Stimulated activated CD8-positive, alpha-beta memory T cell treated with anti-CD3 and anti-CD28 coated beads, Interleukin-7, amount 100 ng/mL, for 24 hours (primary cell): ENCODE data around the gene NCOA7.
"Not testable (repeated sequence)": the region's sequence is repeated elsewhere in the genome, so short reads cannot be mapped to it uniquely, and the experiment has no call there.

Experiments used
- DNase-seq: peaks from one replicate; pipeline ENCODE4 v3.0.0-alpha.2; 2020; ENCODE audit warnings: low read depth

The NCOA7 gene

DNA sequence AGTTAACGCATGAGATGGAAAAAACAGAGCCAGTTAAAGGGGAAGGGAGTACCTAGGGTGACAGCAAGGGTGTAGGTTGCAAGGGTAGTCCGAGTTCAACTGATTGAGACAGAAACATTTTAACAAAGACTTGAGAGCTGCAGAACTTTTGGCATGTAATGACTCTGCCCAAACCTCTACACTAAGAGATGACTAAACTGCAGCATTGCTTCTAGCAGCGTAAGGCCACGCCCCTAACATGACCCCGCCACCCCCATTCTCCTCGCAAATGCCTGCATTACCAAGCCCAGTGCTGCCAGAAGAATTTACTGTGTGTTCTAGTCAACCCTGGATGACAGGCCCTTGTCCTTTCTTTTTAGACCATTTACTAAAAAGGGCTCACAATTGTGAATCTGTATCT, 159.5 kb downstream of the NCOA7 start:
- DNase-seq, result no peak

GRCh38 chr6:125950716-125951115, 160.0 kb downstream of the NCOA7 start:
- not testable (repeated sequence) for DNase-seq

- DNase-seq, result no peak
Observed at GRCh38 chr6:125951323-125951722, 160.6 kb downstream of the NCOA7 start.

GRCh38 chr6:125952764-125953501, 162.2 kb downstream of the NCOA7 start:
- no peak for DNase-seq

DNA sequence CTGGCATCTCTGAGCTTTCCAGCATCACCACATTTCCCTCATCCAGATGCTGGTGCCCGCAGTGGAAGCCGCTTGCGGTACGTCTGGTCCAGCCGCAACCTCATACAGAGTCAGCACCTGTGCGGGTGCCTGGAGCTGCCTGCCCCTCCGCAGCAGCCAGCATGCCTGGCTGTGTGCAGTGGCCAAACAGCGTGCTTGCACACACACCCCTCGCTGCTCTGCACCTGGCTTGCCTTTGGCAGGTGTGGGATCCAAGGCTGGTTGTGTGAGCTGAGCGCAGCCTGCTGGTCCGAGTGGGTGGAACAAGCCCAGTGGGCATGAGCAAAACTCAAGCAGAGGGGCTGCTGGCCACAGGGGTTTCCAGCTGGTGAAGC, 162.7 kb downstream of the NCOA7 start:
- no peak for DNase-seq

DNA sequence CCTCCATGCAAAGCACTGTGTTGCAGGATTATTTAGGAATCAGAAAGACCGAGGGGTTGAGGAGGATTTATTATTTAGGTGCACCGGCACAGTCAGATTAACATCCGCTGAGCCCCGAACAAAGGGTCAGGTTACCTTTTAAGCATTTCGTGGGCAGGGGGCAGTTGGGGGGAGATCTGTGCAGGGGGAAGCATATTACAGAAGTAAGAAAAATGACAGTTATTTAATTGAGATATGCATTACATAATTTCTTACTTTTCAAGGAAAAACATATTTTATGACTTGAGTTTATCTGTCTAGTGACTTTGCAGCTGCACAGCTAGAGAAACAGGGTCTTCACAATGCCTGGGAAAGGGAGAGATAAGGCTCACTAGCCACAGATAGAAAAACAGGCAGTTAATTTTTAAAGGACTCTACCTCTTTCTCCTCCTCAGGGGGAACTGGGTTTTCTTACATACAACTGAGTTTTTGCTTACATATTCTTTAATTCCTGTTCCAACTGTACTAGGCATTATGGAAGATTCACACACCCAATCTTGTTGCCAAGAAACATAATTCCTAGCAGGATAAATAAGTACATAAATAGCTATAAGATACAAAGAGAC, 164.1 kb downstream of the NCOA7 start:
- no peak for DNase-seq

- no peak for DNase-seq
Observed at GRCh38 chr6:125955973-125956372, 165.2 kb downstream of the NCOA7 start.

DNA sequence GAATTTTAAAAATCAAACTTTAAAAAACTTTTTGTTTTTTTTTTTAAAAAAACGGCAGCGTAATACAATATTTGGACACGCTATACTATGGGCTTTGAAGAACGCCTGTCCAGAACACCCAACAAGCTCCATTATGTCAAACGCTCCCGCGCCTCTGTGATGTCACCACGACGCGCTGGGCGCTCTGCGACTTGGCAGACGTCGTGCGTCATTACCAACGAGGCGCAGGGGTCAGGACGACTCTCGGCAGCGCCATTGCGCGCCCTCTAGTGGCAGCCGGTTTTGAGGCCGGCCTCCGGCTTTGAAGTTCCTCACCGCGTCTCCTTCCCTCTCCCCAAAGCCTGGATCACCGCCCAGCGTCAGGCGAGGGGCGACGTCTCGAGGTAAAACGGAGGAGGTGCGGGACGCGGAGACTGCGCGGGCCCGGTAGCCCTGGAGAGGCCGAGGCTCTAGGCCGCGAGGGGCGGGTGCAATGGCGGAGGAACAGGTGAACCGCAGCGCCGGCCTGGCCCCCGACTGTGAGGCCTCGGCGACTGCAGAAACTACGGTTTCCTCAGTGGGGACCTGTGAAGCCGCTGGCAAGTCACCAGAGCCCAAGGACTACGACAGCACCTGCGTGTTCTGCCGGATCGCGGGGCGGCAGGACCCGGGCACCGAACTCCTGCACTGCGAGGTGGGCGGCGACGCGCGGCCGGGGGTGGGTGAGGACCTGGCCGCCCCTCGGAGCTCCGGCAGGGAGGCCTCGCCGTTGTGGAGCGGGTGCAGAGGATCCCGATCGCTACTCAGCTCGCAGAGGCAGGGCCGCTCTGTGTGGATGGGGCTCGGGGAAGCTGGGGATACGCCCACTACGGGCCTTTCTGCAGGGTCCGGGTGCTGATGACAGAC, 166.0 kb downstream of the NCOA7 start, which contains the start of gene HINT3:
HINT3 (plus strand) TSS at position 265 of the 885 bp plus-strand sequence; CDS start at position 473, 208 bp downstream.
- peak; percentile 97 for DNase-seq

DNA sequence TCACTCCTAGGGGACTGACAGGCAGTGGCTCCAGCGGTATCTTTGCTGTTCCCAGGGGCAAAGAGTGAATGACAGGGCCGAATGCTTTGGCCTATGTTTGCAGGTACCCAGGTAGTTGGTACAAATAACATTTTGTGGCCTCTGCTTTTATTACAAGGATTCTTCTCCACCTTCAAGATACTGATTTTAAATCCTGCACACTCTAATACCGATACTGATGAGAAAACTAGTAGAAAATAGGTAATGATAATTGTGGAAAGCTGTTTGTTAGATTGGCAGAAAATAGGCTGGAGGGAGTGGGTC, 166.6 kb downstream of the NCOA7 start:
- DNase-seq, result no peak

GRCh38 chr6:125957845-125958244, 167.1 kb downstream of the NCOA7 start:
- DNase-seq, result no peak

DNA sequence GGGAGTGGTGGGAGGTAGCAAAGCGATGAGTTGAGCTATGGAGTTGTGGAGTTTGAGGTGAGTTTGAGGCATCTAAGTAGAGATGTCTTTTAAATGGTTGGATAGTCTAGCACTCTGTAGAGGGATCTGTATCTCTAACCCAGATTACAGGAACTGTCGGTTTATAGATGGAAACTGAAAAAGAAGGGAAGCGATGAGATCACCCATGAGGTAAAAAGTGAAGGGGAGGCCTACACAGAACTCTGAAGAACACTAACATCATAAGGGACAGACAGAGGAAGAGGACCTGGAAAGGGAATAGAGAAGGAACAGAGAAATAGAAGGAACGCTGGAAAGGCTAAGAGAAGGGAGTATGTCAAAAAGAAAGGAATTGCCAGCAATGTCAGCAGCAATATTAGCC, 168.3 kb downstream of the NCOA7 start:
- no peak for DNase-seq

DNA sequence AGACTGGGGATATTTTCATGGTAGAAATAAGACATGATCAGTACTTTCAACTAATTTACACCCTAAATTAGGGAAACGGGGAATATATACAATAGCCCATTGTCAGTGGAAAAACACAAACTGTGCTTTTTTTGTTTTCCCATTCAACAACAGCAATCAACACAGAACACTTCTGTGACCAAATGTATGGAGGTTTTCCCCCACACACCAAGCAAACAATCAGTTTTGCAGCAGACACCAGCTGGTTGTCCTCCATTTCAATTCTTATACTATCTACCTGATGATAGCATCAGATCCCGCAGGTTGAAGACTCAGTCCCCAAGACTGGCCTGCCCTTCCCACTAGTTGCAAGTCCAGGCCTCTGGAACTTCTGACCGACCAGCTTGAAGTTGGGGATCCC, 170.4 kb downstream of the NCOA7 start:
- DNase-seq, result no peak

- no peak for DNase-seq
Observed at GRCh38 chr6:125962900-125963497, 172.2 kb downstream of the NCOA7 start.

DNA sequence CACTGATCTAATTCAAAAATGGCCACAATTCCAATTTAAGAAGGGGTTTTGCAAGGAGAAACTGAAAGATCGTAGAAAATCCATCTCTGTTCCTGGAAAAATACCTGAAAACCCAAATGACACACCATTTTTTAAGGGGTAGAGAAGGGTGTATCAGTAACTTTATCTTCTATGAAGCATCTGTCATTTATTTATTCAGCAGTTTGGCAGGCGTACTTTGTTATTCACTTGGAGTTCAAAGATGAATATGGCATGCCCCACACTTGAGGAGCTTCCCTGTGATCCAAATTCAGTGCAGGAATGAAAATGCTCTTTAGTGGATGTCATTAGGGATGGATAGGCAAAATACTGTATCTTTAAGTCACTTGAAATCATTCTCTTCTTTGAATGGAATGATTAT, 173.1 kb downstream of the NCOA7 start:
- no peak for DNase-seq

DNA sequence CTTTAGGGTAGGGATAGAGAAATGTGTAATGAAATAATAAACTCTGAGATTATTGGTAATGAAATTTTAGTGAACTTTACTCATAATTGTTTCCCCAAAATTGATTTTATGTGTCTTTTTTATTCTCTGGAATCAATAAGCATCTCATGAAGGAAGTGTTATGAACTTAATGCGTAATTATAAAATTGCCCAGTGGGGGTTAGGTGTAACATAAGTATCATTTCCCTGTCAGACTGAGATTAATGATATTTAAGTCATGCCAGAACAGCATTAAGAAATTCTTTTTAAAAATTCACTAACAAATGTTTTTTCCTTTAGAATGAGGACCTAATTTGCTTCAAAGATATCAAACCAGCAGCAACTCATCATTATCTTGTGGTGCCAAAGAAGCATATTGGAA, 175.8 kb downstream of the NCOA7 start:
- DNase-seq, result no peak

GRCh38 chr6:125968493-125968892, 177.7 kb downstream of the NCOA7 start:
- no peak for DNase-seq

DNA sequence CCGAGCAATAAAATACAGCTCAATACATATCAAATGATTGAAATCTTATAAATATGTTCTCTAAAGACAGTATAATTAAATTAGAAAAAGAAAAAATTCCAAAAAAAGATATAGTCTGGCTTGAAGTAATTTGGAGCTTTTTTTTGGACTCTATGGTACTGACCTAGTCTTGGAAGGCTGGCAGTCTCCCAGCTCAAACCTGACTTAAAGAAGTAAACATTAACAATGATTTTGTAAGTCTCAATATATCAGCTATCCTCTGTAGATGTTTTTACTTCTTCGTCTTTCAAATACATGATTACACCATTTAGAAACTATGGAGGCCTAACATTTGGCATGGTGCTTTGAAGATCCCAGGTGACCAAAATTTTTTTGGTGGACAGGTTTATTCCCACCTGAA, 180.0 kb downstream of the NCOA7 start:
- DNase-seq, result no peak

- DNase-seq, result not testable (repeated sequence)
Observed at GRCh38 chr6:125972478-125972877, 181.7 kb downstream of the NCOA7 start.

- no peak for DNase-seq
Observed at GRCh38 chr6:125974214-125974866, 183.6 kb downstream of the NCOA7 start.

GRCh38 chr6:125979101-125979500, 188.3 kb downstream of the NCOA7 start:
- DNase-seq, result no peak
